ENCODE data around the gene CLPTM1L. TPM values are rescaled to one million over a fixed set of nuclear protein-coding genes. Genes with fewer than 3 reads are reported as not detected.

Gene CLPTM1L
- polyA plus RNA-seq, 1 experiment = 145 TPM

DNA sequence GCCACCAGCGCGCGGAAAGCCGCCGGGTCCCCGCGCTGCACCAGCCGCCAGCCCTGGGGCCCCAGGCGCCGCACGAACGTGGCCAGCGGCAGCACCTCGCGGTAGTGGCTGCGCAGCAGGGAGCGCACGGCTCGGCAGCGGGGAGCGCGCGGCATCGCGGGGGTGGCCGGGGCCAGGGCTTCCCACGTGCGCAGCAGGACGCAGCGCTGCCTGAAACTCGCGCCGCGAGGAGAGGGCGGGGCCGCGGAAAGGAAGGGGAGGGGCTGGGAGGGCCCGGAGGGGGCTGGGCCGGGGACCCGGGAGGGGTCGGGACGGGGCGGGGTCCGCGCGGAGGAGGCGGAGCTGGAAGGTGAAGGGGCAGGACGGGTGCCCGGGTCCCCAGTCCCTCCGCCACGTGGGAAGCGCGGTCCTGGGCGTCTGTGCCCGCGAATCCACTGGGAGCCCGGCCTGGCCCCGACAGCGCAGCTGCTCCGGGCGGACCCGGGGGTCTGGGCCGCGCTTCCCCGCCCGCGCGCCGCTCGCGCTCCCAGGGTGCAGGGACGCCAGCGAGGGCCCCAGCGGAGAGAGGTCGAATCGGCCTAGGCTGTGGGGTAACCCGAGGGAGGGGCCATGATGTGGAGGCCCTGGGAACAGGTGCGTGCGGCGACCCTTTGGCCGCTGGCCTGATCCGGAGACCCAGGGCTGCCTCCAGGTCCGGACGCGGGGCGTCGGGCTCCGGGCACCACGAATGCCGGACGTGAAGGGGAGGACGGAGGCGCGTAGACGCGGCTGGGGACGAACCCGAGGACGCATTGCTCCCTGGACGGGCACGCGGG, 49.9 kb downstream of the CLPTM1L start, which contains the start of gene TERT:
TERT (minus strand) TSS at position 234 of the 815 bp plus-strand sequence; CDS start at position 155, 79 bp downstream.
- no peaks in the 10 kb centered on the region for H3K36me3 ChIP-seq (ENCODE audit: control insufficient read depth, insufficient read depth, low read length)
- peaks cover 6% of the 10 kb centered on the region for H3K27me3 ChIP-seq (ENCODE audit: control insufficient read depth, insufficient read depth, low read length)
- H3K4me3 ChIP-seq (ENCODE audit: low read depth, low read length) = no peak within 1 kb of the TSS
- TF ChIP-seq CTCF (IDR thresholded peaks at IDR 0.05; ENCODE audit: insufficient read depth, low read depth, low read length) = no peak
- POLR2A ChIA-PET = no interaction called here
- CTCF ChIA-PET = no interaction called here
- DNase-seq (ENCODE audit: low read depth) = no peak

GRCh38 chr5:1294206-1294834, 50.6 kb downstream of the CLPTM1L start:
- no peak for TF ChIP-seq CTCF (IDR thresholded peaks at IDR 0.05; ENCODE audit: insufficient read depth, low read depth, low read length)
- CTCF ChIA-PET = no interaction called here
- Histone ChIP-seq H3K27me3 (ENCODE audit: control insufficient read depth, insufficient read depth, low read length) (peaks cover 4% of the 10 kb centered on the region), H3K36me3 (ENCODE audit: control insufficient read depth, insufficient read depth, low read length) (no peaks in the 10 kb centered on the region), H3K4me3 (ENCODE audit: low read depth, low read length) (no peak overlapping the region)
- no peak for DNase-seq (ENCODE audit: low read depth)
- POLR2A ChIA-PET = no interaction called here

DNA sequence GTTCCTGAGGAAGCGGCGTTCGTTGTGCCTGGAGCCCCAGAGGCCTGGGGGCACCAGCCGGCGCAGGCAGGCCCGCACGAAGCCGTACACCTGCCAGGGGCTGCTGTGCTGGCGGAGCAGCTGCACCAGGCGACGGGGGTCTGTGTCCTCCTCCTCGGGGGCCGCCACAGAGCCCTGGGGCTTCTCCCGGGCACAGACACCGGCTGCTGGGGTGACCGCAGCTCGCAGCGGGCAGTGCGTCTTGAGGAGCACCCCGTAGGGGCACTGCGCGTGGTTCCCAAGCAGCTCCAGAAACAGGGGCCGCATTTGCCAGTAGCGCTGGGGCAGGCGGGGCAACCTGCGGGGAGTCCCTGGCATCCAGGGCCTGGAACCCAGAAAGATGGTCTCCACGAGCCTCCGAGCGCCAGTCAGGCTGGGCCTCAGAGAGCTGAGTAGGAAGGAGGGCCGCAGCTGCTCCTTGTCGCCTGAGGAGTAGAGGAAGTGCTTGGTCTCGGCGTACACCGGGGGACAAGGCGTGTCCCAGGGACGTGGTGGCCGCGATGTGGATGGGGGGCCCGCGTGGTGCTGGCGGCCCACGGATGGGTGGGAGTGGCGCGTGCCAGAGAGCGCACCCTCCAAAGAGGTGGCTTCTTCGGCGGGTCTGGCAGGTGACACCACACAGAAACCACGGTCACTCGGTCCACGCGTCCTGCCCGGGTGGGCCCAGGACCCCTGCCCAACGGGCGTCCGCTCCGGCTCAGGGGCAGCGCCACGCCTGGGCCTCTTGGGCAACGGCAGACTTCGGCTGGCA, 51.3 kb downstream of the CLPTM1L start:
- ChIA-PET POLR2A (no interaction called here), CTCF (no interaction called here)
- DNase-seq (ENCODE audit: low read depth) = no peak
- Histone ChIP-seq H3K27me3 (ENCODE audit: control insufficient read depth, insufficient read depth, low read length) (peaks cover 4% of the 10 kb centered on the region; the same call in 1 of the 2 replicates), H3K4me3 (ENCODE audit: low read depth, low read length) (no peak overlapping the region), H3K36me3 (ENCODE audit: control insufficient read depth, insufficient read depth, low read length) (no peaks in the 10 kb centered on the region)
- TF ChIP-seq CTCF (IDR thresholded peaks at IDR 0.05; ENCODE audit: insufficient read depth, low read depth, low read length) = no peak

- CTCF ChIA-PET = no interaction called here
- no peak for TF ChIP-seq CTCF (IDR thresholded peaks at IDR 0.05; ENCODE audit: insufficient read depth, low read depth, low read length)
- no peak for DNase-seq (ENCODE audit: low read depth)
- POLR2A ChIA-PET = no interaction called here
- Histone ChIP-seq H3K27me3 (ENCODE audit: control insufficient read depth, insufficient read depth, low read length) (peaks cover 4% of the 10 kb centered on the region; the same call in 1 of the 2 replicates), H3K4me3 (ENCODE audit: low read depth, low read length) (no peak overlapping the region), H3K36me3 (ENCODE audit: control insufficient read depth, insufficient read depth, low read length) (no peaks in the 10 kb centered on the region)
Observed at GRCh38 chr5:1292846-1293415, 52.0 kb downstream of the CLPTM1L start.
